HEK293 (cell line): ENCODE measurements around the gene SBNO2.

Experiments
- BCL11A ChIP-seq: fragments of 450-650 bp; formaldehyde crosslinking; IDR thresholded peaks from 2 replicates; pipeline ENCODE4 v1.5.1; 2016; ENCODE audit warnings: low read depth, missing biosample characterization, missing genetic modification characterization
- GLI4 ChIP-seq: fragments of 450-650 bp; formaldehyde crosslinking; IDR thresholded peaks from 2 replicates; pipeline ENCODE4 v1.5.1; 2016; ENCODE audit warnings: missing biosample characterization, missing genetic modification characterization
- HOXA7 ChIP-seq: sonication (generic); formaldehyde crosslinking; IDR thresholded peaks from 2 replicates; pipeline ENCODE4 v1.8.1; 2022; ENCODE audit warnings: missing genetic modification reagents, borderline replicate concordance
- HOXC10 ChIP-seq: sonication (generic); formaldehyde crosslinking; IDR thresholded peaks from 2 replicates; pipeline ENCODE4 v1.8.1; 2023; ENCODE audit warnings: mild to moderate bottlenecking, missing genetic modification reagents
- KLF1 ChIP-seq: fragments of 450-650 bp; formaldehyde crosslinking; IDR thresholded peaks from 2 replicates; pipeline ENCODE4 v1.5.1; 2016; ENCODE audit warnings: missing biosample characterization, missing genetic modification characterization
- KLF9 ChIP-seq: fragments of 450-650 bp; formaldehyde crosslinking; IDR thresholded peaks from 2 replicates; pipeline ENCODE4 v1.5.1; 2016; ENCODE audit warnings: missing biosample characterization, missing genetic modification characterization, low read depth
- REST ChIP-seq: fragments of 450-650 bp; formaldehyde crosslinking; IDR thresholded peaks from 2 replicates; pipeline ENCODE4 v1.5.1; 2016; ENCODE audit warnings: missing biosample characterization, missing genetic modification characterization
- SCRT2 ChIP-seq: fragments of 450-650 bp; formaldehyde crosslinking; IDR thresholded peaks from 2 replicates; pipeline ENCODE4 v1.5.1; 2016; ENCODE audit warnings: missing biosample characterization, missing genetic modification characterization
- ZBTB20 ChIP-seq: fragments of 450-650 bp; formaldehyde crosslinking; IDR thresholded peaks from 2 replicates; pipeline ENCODE4 v1.5.1; 2016; ENCODE audit warnings: missing biosample characterization, missing genetic modification characterization
- ZIC2 ChIP-seq: fragments of 450-650 bp; formaldehyde crosslinking; IDR thresholded peaks from 2 replicates; pipeline ENCODE4 v1.5.1; 2016; ENCODE audit warnings: missing biosample characterization, missing genetic modification characterization
- ZNF132 ChIP-seq: fragments of 450-650 bp; formaldehyde crosslinking; IDR thresholded peaks from 2 replicates; pipeline ENCODE4 v1.5.1; 2017; ENCODE audit warnings: missing biosample characterization, missing genetic modification characterization, borderline replicate concordance
- ZNF16 ChIP-seq: fragments of 450-650 bp; formaldehyde crosslinking; IDR thresholded peaks from 2 replicates; pipeline ENCODE4 v1.5.1; 2016; ENCODE audit warnings: low read depth, missing biosample characterization, missing genetic modification characterization
- ZNF174 ChIP-seq: fragments of 450-650 bp; formaldehyde crosslinking; IDR thresholded peaks from 2 replicates; pipeline ENCODE4 v1.5.0; 2017; ENCODE audit warnings: missing biosample characterization, mild to moderate bottlenecking, missing genetic modification characterization
- ZNF184 ChIP-seq: fragments of 450-650 bp; IDR thresholded peaks from 2 replicates; pipeline ENCODE4 v1.5.1; 2018; ENCODE audit warnings: missing biosample characterization, mild to moderate bottlenecking, missing genetic modification characterization
- ZNF2 ChIP-seq: fragments of 450-650 bp; formaldehyde crosslinking; IDR thresholded peaks from 2 replicates; pipeline ENCODE4 v1.5.1; 2016; ENCODE audit warnings: missing biosample characterization, missing genetic modification characterization
- ZNF202 ChIP-seq: fragments of 450-650 bp; formaldehyde crosslinking; IDR thresholded peaks from 2 replicates; pipeline ENCODE4 v1.5.1; 2016; ENCODE audit warnings: missing biosample characterization, missing genetic modification characterization, borderline replicate concordance
- ZNF324 ChIP-seq: fragments of 450-650 bp; formaldehyde crosslinking; IDR thresholded peaks from 2 replicates; pipeline ENCODE4 v1.5.1; 2016; ENCODE audit warnings: missing biosample characterization, missing genetic modification characterization
- ZNF335 ChIP-seq: fragments of 450-650 bp; formaldehyde crosslinking; conservative IDR thresholded peaks from 2 replicates; pipeline ENCODE4 v1.5.1; 2016; ENCODE audit warnings: missing biosample characterization, missing genetic modification characterization
- ZNF433 ChIP-seq: fragments of 450-650 bp; formaldehyde crosslinking; IDR thresholded peaks from 2 replicates; pipeline ENCODE4 v1.5.1; 2016; ENCODE audit warnings: missing biosample characterization, missing genetic modification characterization, low read depth
- ZNF561 ChIP-seq: fragments of 450-650 bp; IDR thresholded peaks from 2 replicates; pipeline ENCODE4 v1.5.1; 2018; ENCODE audit warnings: missing biosample characterization, missing genetic modification characterization, borderline replicate concordance
- ZNF626 ChIP-seq: fragments of 450-650 bp; sonication (Bioruptor Pico); formaldehyde crosslinking; IDR thresholded peaks from 2 replicates; pipeline ENCODE4 v1.5.1; 2018; ENCODE audit warnings: missing biosample characterization, missing genetic modification characterization, inconsistent platforms
- ZNF785 ChIP-seq: fragments of 450-650 bp; formaldehyde crosslinking; IDR thresholded peaks from 2 replicates; pipeline ENCODE4 v1.5.1; 2016; ENCODE audit warnings: missing biosample characterization, missing genetic modification characterization
- TF ChIP-seq, protein P1 (sequence below): fragments of 450-650 bp; formaldehyde crosslinking; IDR thresholded peaks from 2 replicates; pipeline ENCODE4 v1.5.1; 2016; ENCODE audit warnings: missing biosample characterization, missing genetic modification characterization
- TF ChIP-seq, protein P2 (sequence below): fragments of 450-650 bp; formaldehyde crosslinking; IDR thresholded peaks from 2 replicates; pipeline ENCODE4 v1.5.1; 2016; ENCODE audit warnings: missing biosample characterization, missing genetic modification characterization
- TF ChIP-seq, protein P3 (sequence below): fragments of 450-650 bp; formaldehyde crosslinking; IDR thresholded peaks from 2 replicates; pipeline ENCODE4 v1.5.1; 2016; ENCODE audit warnings: missing biosample characterization, missing genetic modification characterization
- TF ChIP-seq, protein P4 (sequence below): fragments of 450-650 bp; formaldehyde crosslinking; IDR thresholded peaks from 2 replicates; pipeline ENCODE4 v1.5.1; 2017; ENCODE audit warnings: missing biosample characterization, mild to moderate bottlenecking, missing genetic modification characterization, moderate library complexity
- TF ChIP-seq, protein P5 (sequence below): fragments of 450-650 bp; formaldehyde crosslinking; IDR thresholded peaks from 2 replicates; pipeline ENCODE4 v1.5.1; 2016; ENCODE audit warnings: missing biosample characterization, missing genetic modification characterization
- TF ChIP-seq, protein P6 (sequence below): fragments of 450-650 bp; formaldehyde crosslinking; IDR thresholded peaks from 2 replicates; pipeline ENCODE4 v1.5.1; 2016; ENCODE audit warnings: missing biosample characterization, missing genetic modification characterization

The SBNO2 gene

DNA sequence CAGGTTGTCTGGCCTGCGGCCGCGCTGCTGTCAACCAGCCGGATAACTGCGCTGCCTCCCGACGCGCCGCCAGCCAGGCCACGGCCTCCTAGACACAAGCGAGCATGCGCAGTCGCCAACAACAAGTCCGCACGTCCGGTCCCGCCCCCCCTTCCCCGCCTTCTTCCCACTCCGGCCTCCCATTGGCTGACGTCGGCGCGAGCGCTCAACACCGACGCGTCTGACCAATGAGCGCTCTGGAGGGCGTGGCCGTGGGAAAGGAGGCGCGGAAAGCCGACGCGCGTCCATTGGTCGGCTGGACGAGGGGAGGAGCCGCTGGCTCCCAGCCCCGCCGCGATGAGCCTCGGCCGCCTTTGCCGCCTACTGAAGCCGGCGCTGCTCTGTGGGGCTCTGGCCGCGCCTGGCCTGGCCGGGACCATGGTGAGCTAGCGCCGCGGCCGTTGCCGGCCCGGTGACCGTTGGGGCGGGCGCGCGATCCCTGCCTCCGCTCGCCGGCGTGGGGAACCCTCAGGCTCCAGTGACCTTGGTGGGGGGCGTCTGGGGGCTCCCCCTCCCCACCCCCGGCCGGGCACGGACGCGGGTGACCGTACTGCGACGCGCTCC, 70.3 kb downstream of the SBNO2 start, which contains the start of gene GPX4 (continued):
- no peak for TF ChIP-seq ZNF174
- TF ChIP-seq ZNF785 (tag by site-specific recombination), result peak; percentile 86
- TF ChIP-seq ZNF132, result no peak
- no peak for TF ChIP-seq REST (tag by site-specific recombination)
- peak; percentile 93 for TF ChIP-seq SCRT2
- TF ChIP-seq, protein P1, sequence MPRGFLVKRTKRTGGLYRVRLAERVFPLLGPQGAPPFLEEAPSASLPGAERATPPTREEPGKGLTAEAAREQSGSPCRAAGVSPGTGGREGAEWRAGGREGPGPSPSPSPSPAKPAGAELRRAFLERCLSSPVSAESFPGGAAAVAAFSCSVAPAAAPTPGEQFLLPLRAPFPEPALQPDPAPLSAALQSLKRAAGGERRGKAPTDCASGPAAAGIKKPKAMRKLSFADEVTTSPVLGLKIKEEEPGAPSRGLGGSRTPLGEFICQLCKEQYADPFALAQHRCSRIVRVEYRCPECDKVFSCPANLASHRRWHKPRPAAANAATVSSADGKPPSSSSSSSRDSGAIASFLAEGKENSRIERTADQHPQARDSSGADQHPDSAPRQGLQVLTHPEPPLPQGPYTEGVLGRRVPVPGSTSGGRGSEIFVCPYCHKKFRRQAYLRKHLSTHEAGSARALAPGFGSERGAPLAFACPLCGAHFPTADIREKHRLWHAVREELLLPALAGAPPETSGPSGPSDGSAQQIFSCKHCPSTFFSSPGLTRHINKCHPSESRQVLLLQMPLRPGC (tag by site-specific recombination), result 0 out of 2 replicates have a peak, but pooled peaks have one; percentile 19
- peak; percentile 50 for TF ChIP-seq KLF9 (tag by site-specific recombination)
- no peak for TF ChIP-seq ZNF433 (tag by site-specific recombination)
- TF ChIP-seq ZNF626 (tag by site-specific recombination), result no peak
- peak; percentile 74 for TF ChIP-seq ZNF561
- TF ChIP-seq ZIC2 (tag by site-specific recombination), result 0 out of 2 replicates have a peak, but pooled peaks have one; percentile 16
- no peak for TF ChIP-seq ZNF2 (tag by site-specific recombination)
- no peak for TF ChIP-seq ZNF324
- TF ChIP-seq, protein P2, sequence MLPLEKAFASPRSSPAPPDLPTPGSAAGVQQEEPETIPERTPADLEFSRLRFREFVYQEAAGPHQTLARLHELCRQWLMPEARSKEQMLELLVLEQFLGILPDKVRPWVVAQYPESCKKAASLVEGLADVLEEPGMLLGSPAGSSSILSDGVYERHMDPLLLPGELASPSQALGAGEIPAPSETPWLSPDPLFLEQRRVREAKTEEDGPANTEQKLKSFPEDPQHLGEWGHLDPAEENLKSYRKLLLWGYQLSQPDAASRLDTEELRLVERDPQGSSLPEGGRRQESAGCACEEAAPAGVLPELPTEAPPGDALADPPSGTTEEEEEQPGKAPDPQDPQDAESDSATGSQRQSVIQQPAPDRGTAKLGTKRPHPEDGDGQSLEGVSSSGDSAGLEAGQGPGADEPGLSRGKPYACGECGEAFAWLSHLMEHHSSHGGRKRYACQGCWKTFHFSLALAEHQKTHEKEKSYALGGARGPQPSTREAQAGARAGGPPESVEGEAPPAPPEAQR (tag by site-specific recombination), result no peak
- TF ChIP-seq, protein P3, sequence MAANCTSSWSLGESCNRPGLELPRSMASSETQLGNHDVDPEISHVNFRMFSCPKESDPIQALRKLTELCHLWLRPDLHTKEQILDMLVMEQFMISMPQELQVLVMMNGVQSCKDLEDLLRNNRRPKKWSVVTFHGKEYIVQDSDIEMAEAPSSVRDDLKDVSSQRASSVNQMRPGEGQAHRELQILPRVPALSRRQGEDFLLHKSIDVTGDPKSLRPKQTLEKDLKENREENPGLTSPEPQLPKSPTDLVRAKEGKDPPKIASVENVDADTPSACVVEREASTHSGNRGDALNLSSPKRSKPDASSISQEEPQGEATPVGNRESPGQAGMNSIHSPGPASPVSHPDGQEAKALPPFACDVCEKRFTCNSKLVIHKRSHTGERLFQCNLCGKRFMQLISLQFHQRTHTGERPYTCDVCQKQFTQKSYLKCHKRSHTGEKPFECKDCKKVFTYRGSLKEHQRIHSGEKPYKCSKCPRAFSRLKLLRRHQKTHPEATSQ (tag by site-specific recombination), result peak; percentile 81
- peak; percentile 46; the same call in 1 of the 2 replicates for TF ChIP-seq BCL11A (tag by site-specific recombination)
- TF ChIP-seq HOXC10 (CRISPR knock-in tag), result no peak
- TF ChIP-seq, protein P4, sequence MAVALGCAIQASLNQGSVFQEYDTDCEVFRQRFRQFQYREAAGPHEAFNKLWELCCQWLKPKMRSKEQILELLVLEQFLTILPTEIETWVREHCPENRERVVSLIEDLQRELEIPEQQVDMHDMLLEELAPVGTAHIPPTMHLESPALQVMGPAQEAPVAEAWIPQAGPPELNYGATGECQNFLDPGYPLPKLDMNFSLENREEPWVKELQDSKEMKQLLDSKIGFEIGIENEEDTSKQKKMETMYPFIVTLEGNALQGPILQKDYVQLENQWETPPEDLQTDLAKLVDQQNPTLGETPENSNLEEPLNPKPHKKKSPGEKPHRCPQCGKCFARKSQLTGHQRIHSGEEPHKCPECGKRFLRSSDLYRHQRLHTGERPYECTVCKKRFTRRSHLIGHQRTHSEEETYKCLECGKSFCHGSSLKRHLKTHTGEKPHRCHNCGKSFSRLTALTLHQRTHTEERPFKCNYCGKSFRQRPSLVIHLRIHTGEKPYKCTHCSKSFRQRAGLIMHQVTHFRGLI (tag by site-specific recombination), result no peak
- no peak for TF ChIP-seq ZNF202 (tag by site-specific recombination)
- TF ChIP-seq, protein P5, sequence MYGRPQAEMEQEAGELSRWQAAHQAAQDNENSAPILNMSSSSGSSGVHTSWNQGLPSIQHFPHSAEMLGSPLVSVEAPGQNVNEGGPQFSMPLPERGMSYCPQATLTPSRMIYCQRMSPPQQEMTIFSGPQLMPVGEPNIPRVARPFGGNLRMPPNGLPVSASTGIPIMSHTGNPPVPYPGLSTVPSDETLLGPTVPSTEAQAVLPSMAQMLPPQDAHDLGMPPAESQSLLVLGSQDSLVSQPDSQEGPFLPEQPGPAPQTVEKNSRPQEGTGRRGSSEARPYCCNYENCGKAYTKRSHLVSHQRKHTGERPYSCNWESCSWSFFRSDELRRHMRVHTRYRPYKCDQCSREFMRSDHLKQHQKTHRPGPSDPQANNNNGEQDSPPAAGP (tag by site-specific recombination), result no peak
- TF ChIP-seq ZNF184 (tag by site-specific recombination), result no peak
- no peak for TF ChIP-seq HOXA7
- peak; percentile 54; the same call in 1 of the 2 replicates for TF ChIP-seq ZBTB20 (tag by site-specific recombination)
- no peak for TF ChIP-seq GLI4 (tag by site-specific recombination)
- peak; percentile 24; the same call in 1 of the 2 replicates for TF ChIP-seq KLF1 (tag by site-specific recombination)
- TF ChIP-seq, protein P6, sequence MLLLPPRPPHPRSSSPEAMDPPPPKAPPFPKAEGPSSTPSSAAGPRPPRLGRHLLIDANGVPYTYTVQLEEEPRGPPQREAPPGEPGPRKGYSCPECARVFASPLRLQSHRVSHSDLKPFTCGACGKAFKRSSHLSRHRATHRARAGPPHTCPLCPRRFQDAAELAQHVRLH, result no peak
- no peak for TF ChIP-seq ZNF16
- peak; percentile 58 for TF ChIP-seq ZNF335 (tag by site-specific recombination)
